Measurements from ENCODE around the gene PRPH.

DNA sequence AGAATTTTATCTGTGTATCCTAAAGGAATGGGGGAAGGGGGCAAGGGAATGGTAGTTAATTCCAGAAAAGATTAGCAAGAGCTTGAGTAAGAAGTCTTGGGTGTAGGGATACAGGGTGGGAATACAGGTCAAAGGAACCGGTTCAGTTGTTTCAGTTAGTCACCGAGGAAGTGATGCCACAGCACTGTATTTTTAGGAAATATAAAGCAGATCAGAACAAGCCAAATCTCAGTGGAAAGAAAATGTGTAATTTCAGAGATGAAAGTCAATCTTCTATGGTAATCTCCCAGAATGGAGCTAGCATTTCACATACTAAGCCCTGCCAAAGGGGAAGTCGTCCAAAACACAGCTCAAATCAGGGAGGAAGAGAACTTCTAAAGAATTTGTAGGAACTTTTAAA is 34.8 kb upstream of the PRPH start:
- TF ChIP-seq, protein P1, sequence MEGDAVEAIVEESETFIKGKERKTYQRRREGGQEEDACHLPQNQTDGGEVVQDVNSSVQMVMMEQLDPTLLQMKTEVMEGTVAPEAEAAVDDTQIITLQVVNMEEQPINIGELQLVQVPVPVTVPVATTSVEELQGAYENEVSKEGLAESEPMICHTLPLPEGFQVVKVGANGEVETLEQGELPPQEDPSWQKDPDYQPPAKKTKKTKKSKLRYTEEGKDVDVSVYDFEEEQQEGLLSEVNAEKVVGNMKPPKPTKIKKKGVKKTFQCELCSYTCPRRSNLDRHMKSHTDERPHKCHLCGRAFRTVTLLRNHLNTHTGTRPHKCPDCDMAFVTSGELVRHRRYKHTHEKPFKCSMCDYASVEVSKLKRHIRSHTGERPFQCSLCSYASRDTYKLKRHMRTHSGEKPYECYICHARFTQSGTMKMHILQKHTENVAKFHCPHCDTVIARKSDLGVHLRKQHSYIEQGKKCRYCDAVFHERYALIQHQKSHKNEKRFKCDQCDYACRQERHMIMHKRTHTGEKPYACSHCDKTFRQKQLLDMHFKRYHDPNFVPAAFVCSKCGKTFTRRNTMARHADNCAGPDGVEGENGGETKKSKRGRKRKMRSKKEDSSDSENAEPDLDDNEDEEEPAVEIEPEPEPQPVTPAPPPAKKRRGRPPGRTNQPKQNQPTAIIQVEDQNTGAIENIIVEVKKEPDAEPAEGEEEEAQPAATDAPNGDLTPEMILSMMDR (IDR thresholded peaks at IDR 0.05): no peak
- no peak for TF ChIP-seq POLR2A (IDR thresholded peaks at IDR 0.05)

Data from heart left ventricle (tissue), 13 donors.